Stomach (tissue), 9 donors: Measurements from ENCODE around the gene RNF175. TPM values are rescaled to one million over a fixed set of nuclear protein-coding genes. Genes with fewer than 3 reads are reported as not detected.

Experiments
- DNase-seq, 2 donors: peaks; one replicate each; pipeline versions ENCODE4 v3.0.0 to v3.0.0-alpha.2; 2013 to 2019
- H3K27ac ChIP-seq, 5 donors: fragments of 200-600 bp in 4 of 5; sonication (generic) in 4 of 5; one replicate each; pipeline ENCODE4 v1.5.1; 2013 to 2019; ENCODE audit warnings: mild to moderate bottlenecking in 1 of 5, moderate library complexity in 1 of 5
- H3K27me3 ChIP-seq, 3 donors: fragments of 200-600 bp; sonication (generic); one replicate each; pipeline ENCODE4 v1.5.1; 2017 to 2019; ENCODE audit warnings: mixed run types in 1 of 3
- H3K36me3 ChIP-seq, 4 donors: fragments of 200-600 bp; sonication (generic); 1 replicate in 3 of 4; 2 replicates in 1 of 4; pipeline ENCODE4 v1.5.1; 2016 to 2019
- H3K4me1 ChIP-seq, 4 donors: fragments of 200-600 bp; sonication (generic); one replicate each; pipeline ENCODE4 v1.5.1; 2016 to 2019
- H3K4me3 ChIP-seq, 4 donors: fragments of 200-600 bp; sonication (generic) in 3 of 4; one replicate each; pipeline ENCODE4 v1.5.1; 2016 to 2019; ENCODE audit warnings: mild to moderate bottlenecking in 1 of 4
- H3K9me3 ChIP-seq, 4 donors: fragments of 200-600 bp; sonication (generic); one replicate each; pipeline ENCODE4 v1.5.1; 2016 to 2019
- EP300 ChIP-seq: sonication (generic); formaldehyde crosslinking; IDR thresholded peaks from one replicate; pipeline ENCODE4 v1.6.1; 2017; ENCODE audit warnings: antibody characterized with exemption
- POLR2A ChIP-seq, 4 donors: fragments of 450-650 bp; IDR thresholded peaks; one replicate each; pipeline ENCODE4 v1.6.1; 2016; ENCODE audit warnings: antibody characterized with exemption in 4 of 4, control low read depth in 2 of 4, mild to moderate bottlenecking in 1 of 4, moderate library complexity in 1 of 4
- POLR2AphosphoS5 ChIP-seq, 3 donors: sonication (generic); formaldehyde crosslinking; IDR thresholded peaks; one replicate each; pipeline ENCODE4 v1.6.1; 2016; ENCODE audit warnings: antibody characterized with exemption in 3 of 3
- WGBS, 5 donors: extraction: QIAGEN DNeasy Blood & Tissue Kit in 3 of 5; methylation state at CpG; one replicate each; pipeline versions ENCODE4 v1.1.5 to v1.1.7; 2013 to 2018; 5-methylcytosine and 5-hydroxymethylcytosine counted together
- intact Hi-C: fragments of 100-400 bp; cut with DNase I; formaldehyde crosslinking; loops from one replicate; pipeline ENCODE4 v1.15.1; 2023; ENCODE audit warnings: low total_unique reads
- polyA plus RNA-seq, 3 donors: library from polyadenylated mRNA; stranded (reverse); fragments of 200-250 nt; gene quantifications; one replicate each; pipeline ENCODE4 v1.2.3, GENCODE V29; 2013
- total RNA-seq, 5 donors: library from RNA; depleted of rRNA; stranded (reverse); fragments of >200 nt; gene quantifications; one replicate each; pipeline versions ENCODE4 v1.1.0 to v1.2.3, GENCODE V29; 2014 to 2016
- TF ChIP-seq, protein P1 (sequence below), 7 experiments: fragments of 450-650 bp in 4 of 7; fragments of 200-600 bp in 3 of 7; sonication (generic) in 3 of 7; IDR thresholded peaks; one replicate each; pipeline ENCODE4 v1.5.1; 2016 to 2019; ENCODE audit warnings: antibody characterized with exemption in 7 of 7, control low read depth in 2 of 7, mild to moderate bottlenecking in 1 of 7
- donor health status: healthy with polysubstance abuse.
- donor health status: Bipolar disorder and iron deficiency.
- donor health status: healthy.

The RNF175 gene
- total and polyA plus RNA-seq, 8 donors, result 1.3 TPM; not detected in 7

- no peak for DNase-seq
- 79 to 96% (median 89%) methylated on average over 1 of the region's 1 CpG for WGBS, 5 donors
- H3K36me3 ChIP-seq, result no peaks in the 10 kb centered on the region
- H3K27me3 ChIP-seq, result no peaks in the 10 kb centered on the region
- intact Hi-C loops, result no loop called here
- H3K4me3 ChIP-seq, result no peak overlapping the region
- no peaks in the 10 kb centered on the region for H3K9me3 ChIP-seq
- no peaks in the 10 kb centered on the region for H3K4me1 ChIP-seq
- TF ChIP-seq POLR2AphosphoS5 (IDR thresholded peaks at IDR 0.05) (no peak), POLR2A (IDR thresholded peaks at IDR 0.05) (no peak), EP300 (no peak)
- TF ChIP-seq, protein P1, sequence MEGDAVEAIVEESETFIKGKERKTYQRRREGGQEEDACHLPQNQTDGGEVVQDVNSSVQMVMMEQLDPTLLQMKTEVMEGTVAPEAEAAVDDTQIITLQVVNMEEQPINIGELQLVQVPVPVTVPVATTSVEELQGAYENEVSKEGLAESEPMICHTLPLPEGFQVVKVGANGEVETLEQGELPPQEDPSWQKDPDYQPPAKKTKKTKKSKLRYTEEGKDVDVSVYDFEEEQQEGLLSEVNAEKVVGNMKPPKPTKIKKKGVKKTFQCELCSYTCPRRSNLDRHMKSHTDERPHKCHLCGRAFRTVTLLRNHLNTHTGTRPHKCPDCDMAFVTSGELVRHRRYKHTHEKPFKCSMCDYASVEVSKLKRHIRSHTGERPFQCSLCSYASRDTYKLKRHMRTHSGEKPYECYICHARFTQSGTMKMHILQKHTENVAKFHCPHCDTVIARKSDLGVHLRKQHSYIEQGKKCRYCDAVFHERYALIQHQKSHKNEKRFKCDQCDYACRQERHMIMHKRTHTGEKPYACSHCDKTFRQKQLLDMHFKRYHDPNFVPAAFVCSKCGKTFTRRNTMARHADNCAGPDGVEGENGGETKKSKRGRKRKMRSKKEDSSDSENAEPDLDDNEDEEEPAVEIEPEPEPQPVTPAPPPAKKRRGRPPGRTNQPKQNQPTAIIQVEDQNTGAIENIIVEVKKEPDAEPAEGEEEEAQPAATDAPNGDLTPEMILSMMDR (IDR thresholded peaks at IDR 0.05), result no peak
- H3K27ac ChIP-seq, result no peak overlapping the region
Observed at GRCh38 chr4:153710681-153711080, 49.1 kb downstream of the RNF175 start.

- no peak overlapping the region for H3K27ac ChIP-seq
- intact Hi-C loops, result no loop called here
- H3K4me1 ChIP-seq, result no peaks in the 10 kb centered on the region
- TF ChIP-seq EP300 (no peak), POLR2A (IDR thresholded peaks at IDR 0.05) (no peak), POLR2AphosphoS5 (IDR thresholded peaks at IDR 0.05) (no peak)
- TF ChIP-seq, protein P1 (IDR thresholded peaks at IDR 0.05), result no peak
- peaks cover 0 to 3% (median 0%) of the 10 kb centered on the region in 4 donors for H3K36me3 ChIP-seq
- H3K4me3 ChIP-seq, result no peak overlapping the region
- H3K27me3 ChIP-seq, result no peaks in the 10 kb centered on the region
- no peak for DNase-seq
- no peaks in the 10 kb centered on the region for H3K9me3 ChIP-seq
Observed at GRCh38 chr4:153706519-153706918, 53.3 kb downstream of the RNF175 start.

GRCh38 chr4:153705743-153706468 lies 53.9 kb downstream of the RNF175 start:
- intact Hi-C loops, result no loop called here

GRCh38 chr4:153704522-153704921 lies 55.3 kb downstream of the RNF175 start:
- no peaks in the 10 kb centered on the region for H3K4me1 ChIP-seq
- WGBS, 5 donors, result 84 to 95% (median 92%) methylated on average over 7 of the region's 7 CpGs
- H3K4me3 ChIP-seq, result no peak overlapping the region
- no peaks in the 10 kb centered on the region for H3K9me3 ChIP-seq
- peaks cover 0 to 3% (median 0%) of the 10 kb centered on the region in 4 donors for H3K36me3 ChIP-seq
- no peaks in the 10 kb centered on the region for H3K27me3 ChIP-seq
- intact Hi-C loops, result no loop called here
- no peak for DNase-seq
- TF ChIP-seq, protein P1 (IDR thresholded peaks at IDR 0.05), result no peak
- TF ChIP-seq POLR2AphosphoS5 (IDR thresholded peaks at IDR 0.05) (no peak), POLR2A (IDR thresholded peaks at IDR 0.05) (no peak), EP300 (no peak)
- no peak overlapping the region for H3K27ac ChIP-seq

More at GRCh38 chr4:153705743-153706468, 53.9 kb downstream of the RNF175 start:
- Histone ChIP-seq H3K4me3 (no peak overlapping the region), H3K9me3 (no peaks in the 10 kb centered on the region), H3K27me3 (no peaks in the 10 kb centered on the region), H3K36me3 (peaks cover 0 to 3% (median 0%) of the 10 kb centered on the region in 4 donors), H3K4me1 (no peaks in the 10 kb centered on the region), H3K27ac (no peak overlapping the region)
- TF ChIP-seq, protein P1 (IDR thresholded peaks at IDR 0.05), result no peak
- TF ChIP-seq POLR2A (IDR thresholded peaks at IDR 0.05), result no peak
- no peak for TF ChIP-seq EP300
- TF ChIP-seq POLR2AphosphoS5 (IDR thresholded peaks at IDR 0.05), result no peak
- no peak for DNase-seq
- WGBS, 5 donors, result 78 to 85% (median 84%) methylated on average over 2 of the region's 2 CpGs
